ENCODE measurements around the gene AK4. TPM values are rescaled to one million over a fixed set of nuclear protein-coding genes. Genes with fewer than 3 reads are reported as not detected.

AK4 gene
- total RNA-seq, 1 experiment from 2014 or later, result 17.6 TPM

- H3K4me2 ChIP-seq, result no peak overlapping the region
- TF ChIP-seq CTCF (conservative IDR thresholded peaks at IDR 0.05) (no peak), EZH2 (IDR thresholded peaks at IDR 0.05; ENCODE audit: low read depth) (no peak)
- ChIA-PET POLR2A (ENCODE audit: unreplicated experiment) (no interaction called here), CTCF (no interaction called here)
- no peaks in the 10 kb centered on the region; the same call in 1 of the 2 replicates for H3K4me1 ChIP-seq (replicated peaks; ENCODE audit: insufficient read depth)
- H3K36me3 ChIP-seq (ENCODE audit: low read depth), result no peaks in the 10 kb centered on the region
- DNase-seq, result no peak
- BruUV-seq (replicated peaks), result no TSS peak
- H4K20me1 ChIP-seq (ENCODE audit: insufficient read depth), result no peaks in the 10 kb centered on the region
- intact Hi-C loops (cut with micrococcal nuclease; ENCODE audit: unreplicated experiment), result no loop called here
- H3K9me2 ChIP-seq (ENCODE audit: insufficient read depth), result no peaks in the 10 kb centered on the region
- no peaks in the 10 kb centered on the region for H3K27me3 ChIP-seq (ENCODE audit: insufficient read depth, low read depth)
- H3F3A ChIP-seq (ENCODE audit: insufficient read depth, low read depth), result no peaks in the 10 kb centered on the region
- H3K9me3 ChIP-seq (ENCODE audit: insufficient read depth, low read depth), result no peaks in the 10 kb centered on the region
- H3K4me3 ChIP-seq, result no peak overlapping the region
- H3K79me2 ChIP-seq (ENCODE audit: low read depth), result no peaks in the 10 kb centered on the region
- no peak overlapping the region for H3K27ac ChIP-seq
- no peak overlapping the region for H2AFZ ChIP-seq
Measured at GRCh38 chr1:65112811-65113210, 35.2 kb upstream of the AK4 start.

DNA sequence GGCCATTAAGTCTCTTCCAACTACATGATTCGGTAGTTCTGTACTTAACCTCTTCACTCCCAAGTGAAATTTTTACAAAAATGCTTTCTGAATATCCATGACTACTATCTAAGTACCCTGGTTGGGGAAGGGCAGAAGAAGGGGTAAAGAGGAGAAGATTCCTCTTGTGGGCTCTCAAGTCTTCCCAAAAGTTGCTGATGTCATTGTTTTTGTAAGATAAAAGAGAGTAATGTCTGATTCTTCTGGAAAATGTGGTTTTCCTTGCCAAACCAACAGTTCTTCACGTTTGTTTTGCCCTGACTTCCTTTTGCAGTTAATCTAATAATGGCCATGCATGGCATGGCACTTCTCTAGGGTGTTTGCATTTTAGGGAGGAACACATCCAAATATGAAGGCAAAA is 34.7 kb upstream of the AK4 start:
- Histone ChIP-seq H3K27me3 (ENCODE audit: insufficient read depth, low read depth) (no peaks in the 10 kb centered on the region), H2AFZ (no peak overlapping the region), H3K4me3 (no peak overlapping the region), H3K27ac (no peak overlapping the region), H3K4me2 (no peak overlapping the region), H3K79me2 (ENCODE audit: low read depth) (no peaks in the 10 kb centered on the region), H3K9me2 (ENCODE audit: insufficient read depth) (no peaks in the 10 kb centered on the region), H3K36me3 (ENCODE audit: low read depth) (no peaks in the 10 kb centered on the region), H3K4me1 (replicated peaks; ENCODE audit: insufficient read depth) (no peaks in the 10 kb centered on the region; the same call in 1 of the 2 replicates), H3F3A (ENCODE audit: insufficient read depth, low read depth) (no peaks in the 10 kb centered on the region), H3K9me3 (ENCODE audit: insufficient read depth, low read depth) (no peaks in the 10 kb centered on the region), H4K20me1 (ENCODE audit: insufficient read depth) (no peaks in the 10 kb centered on the region)
- TF ChIP-seq CTCF (conservative IDR thresholded peaks at IDR 0.05), result no peak
- TF ChIP-seq EZH2 (IDR thresholded peaks at IDR 0.05; ENCODE audit: low read depth), result no peak
- intact Hi-C loops (cut with micrococcal nuclease; ENCODE audit: unreplicated experiment), result no loop called here
- no peak for DNase-seq
- no TSS peak for BruUV-seq (replicated peaks)
- CTCF ChIA-PET, result no interaction called here
- POLR2A ChIA-PET (ENCODE audit: unreplicated experiment), result no interaction called here

DNA sequence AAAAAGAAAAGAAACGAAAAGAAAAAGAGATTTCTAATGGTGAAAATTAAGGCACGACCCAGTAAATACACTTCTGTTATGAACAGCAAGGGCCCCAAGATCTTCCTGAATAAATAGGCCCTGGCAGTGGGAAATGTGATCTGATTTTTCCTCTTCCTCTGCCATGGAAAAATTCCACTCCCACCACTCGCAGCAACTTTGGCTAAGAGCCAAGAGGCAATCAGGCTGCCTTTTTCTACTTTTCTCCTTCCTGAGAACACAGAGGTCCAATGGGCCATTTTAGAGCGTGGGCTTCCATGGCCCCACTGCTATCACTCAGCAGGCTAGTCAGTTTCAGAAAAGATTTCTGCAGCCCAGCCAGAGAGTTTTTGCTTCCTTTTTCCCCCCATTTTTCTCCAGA is 33.7 kb upstream of the AK4 start:
- H3K27ac ChIP-seq, result no peak overlapping the region
- TF ChIP-seq CTCF (conservative IDR thresholded peaks at IDR 0.05) (no peak), EZH2 (IDR thresholded peaks at IDR 0.05; ENCODE audit: low read depth) (no peak)
- H2AFZ ChIP-seq, result no peak overlapping the region
- H3K9me3 ChIP-seq (ENCODE audit: insufficient read depth, low read depth), result no peaks in the 10 kb centered on the region
- no peaks in the 10 kb centered on the region for H3K36me3 ChIP-seq (ENCODE audit: low read depth)
- H3K79me2 ChIP-seq (ENCODE audit: low read depth), result no peaks in the 10 kb centered on the region
- H3F3A ChIP-seq (ENCODE audit: insufficient read depth, low read depth), result no peaks in the 10 kb centered on the region
- intact Hi-C loops (cut with micrococcal nuclease; ENCODE audit: unreplicated experiment), result no loop called here
- CTCF ChIA-PET, result no interaction called here
- no peak for DNase-seq
- no peak overlapping the region for H3K4me2 ChIP-seq
- H3K9me2 ChIP-seq (ENCODE audit: insufficient read depth), result no peaks in the 10 kb centered on the region
- H4K20me1 ChIP-seq (ENCODE audit: insufficient read depth), result no peaks in the 10 kb centered on the region
- no peaks in the 10 kb centered on the region for H3K4me1 ChIP-seq (replicated peaks; ENCODE audit: insufficient read depth)
- no TSS peak for BruUV-seq (replicated peaks)
- no peak overlapping the region for H3K4me3 ChIP-seq
- POLR2A ChIA-PET (ENCODE audit: unreplicated experiment), result no interaction called here
- H3K27me3 ChIP-seq (ENCODE audit: insufficient read depth, low read depth), result no peaks in the 10 kb centered on the region

All from PC-9 (cell line).